Measurements from ENCODE around the gene FMO2.

- TF ChIP-seq POLR2A (IDR thresholded peaks at IDR 0.05) (no peak), CTCF (IDR thresholded peaks at IDR 0.05 in 8 of 11, conservative IDR thresholded peaks at IDR 0.05 in 3 of 11) (no peak), POLR2AphosphoS5 (IDR thresholded peaks at IDR 0.05) (no peak)
These were observed 6.9 kb downstream of the FMO2 start for GRCh38 chr1:171191992-171192391.

Data from spleen (tissue), 7 donors.